IPS-NIHi7 (cell line): Measurements from ENCODE around the gene ZBTB21.
A peak's percentile ranks its signal among the peaks of the same experiment; 100 is the strongest.
"Not testable (repeated sequence)": the region's sequence is repeated elsewhere in the genome, so short reads cannot be mapped to it uniquely, and the experiment has no call there.

Source experiments
- DNase-seq: peaks from one replicate; pipeline ENCODE4 v3.0.0; 2012; ENCODE audit warnings: mixed read lengths; ENCODE audit errors: extremely low spot score

ZBTB21 gene

DNA sequence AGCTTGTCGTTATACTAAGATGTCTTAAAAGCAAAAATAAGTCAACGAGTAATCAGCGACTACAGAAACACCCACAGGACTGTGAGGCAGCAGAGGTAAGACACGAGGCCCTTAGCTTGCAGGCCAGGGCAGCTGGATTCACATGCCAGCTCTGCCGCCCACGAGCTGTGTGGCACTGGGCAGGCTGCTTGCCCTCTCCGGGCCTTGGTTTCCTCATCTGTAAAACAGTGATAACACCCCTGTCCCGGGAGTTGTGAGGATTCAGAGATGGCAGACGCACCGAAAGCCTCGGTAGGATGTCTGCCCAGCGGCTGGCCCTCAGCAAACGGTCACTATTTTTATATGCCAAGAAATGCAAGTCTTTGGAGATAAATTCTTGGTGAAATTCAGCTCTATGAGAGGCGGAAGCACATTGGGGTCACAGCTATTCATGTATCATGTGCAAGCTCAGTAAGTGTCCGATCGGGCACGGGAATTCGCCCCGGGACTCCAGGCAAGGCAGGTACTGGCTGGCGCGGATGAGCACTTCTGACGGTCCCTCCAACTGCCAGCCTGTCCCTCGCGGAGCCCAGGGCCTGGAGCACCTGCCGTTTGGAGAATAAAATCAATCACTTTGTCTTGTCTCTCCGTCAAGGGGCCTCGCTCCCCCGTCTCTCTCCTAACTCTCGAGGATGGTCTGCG lies 57.5 kb downstream of the ZBTB21 start:
- DNase-seq, result no peak

DNA sequence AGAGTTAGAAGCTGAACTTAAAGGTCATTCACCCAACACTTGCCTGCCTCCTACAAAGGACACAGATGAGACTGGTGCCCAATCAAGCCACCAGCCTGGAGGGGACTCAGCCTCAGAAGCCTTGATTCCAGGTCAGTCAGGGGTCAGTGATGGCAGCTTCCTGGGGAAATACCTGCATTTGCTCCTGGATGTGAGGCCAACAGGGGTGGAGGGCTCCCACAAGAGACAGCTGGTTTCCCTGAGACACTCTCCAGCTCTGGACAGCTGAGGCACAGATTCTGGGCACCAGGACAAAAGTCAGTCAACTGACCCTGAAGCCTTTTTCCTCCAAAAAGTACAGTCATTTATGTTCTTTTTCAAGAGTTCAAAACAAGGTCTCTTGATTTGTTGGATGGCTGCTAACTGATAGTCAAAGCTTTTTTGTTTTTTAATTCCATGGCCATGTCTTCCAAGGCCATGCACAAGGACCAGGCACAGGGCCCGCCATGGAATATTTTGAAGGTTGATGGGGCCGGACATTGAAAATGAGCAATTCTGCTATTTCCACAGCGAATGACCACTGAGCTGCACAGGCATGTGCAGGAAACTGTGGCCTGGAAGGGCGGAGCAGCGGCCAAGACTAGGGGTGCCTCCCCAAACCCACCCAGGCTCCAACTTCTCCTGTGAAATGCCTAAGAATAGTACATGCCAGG lies 58.1 kb downstream of the ZBTB21 start:
- DNase-seq, result no peak

GRCh38 chr21:41950941-41951351 lies 59.2 kb downstream of the ZBTB21 start:
- DNase-seq, result peak; percentile 38

DNA sequence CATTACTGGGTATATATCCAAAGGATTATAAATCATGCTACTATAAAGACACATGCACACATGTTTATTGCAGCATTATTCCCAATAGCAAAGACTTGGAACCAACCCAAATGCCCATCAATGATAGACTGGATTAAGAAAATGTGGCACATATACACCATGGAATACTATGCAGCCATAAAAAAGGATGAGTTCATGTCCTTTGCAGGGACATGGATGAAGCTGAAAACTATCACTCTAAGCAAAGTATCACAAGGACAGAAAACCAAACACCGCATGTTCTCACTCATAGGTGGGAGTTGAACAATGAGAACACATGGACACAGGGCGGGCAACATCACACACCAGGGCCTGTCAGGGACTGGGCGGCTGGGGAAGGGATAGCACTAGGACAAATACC lies 60.5 kb downstream of the ZBTB21 start:
- DNase-seq, result not testable (repeated sequence)

- DNase-seq, result no peak
Observed at GRCh38 chr21:41948901-41949300, 61.3 kb downstream of the ZBTB21 start.

- DNase-seq, result no peak
Observed at GRCh38 chr21:41948078-41948895, 61.9 kb downstream of the ZBTB21 start.

DNA sequence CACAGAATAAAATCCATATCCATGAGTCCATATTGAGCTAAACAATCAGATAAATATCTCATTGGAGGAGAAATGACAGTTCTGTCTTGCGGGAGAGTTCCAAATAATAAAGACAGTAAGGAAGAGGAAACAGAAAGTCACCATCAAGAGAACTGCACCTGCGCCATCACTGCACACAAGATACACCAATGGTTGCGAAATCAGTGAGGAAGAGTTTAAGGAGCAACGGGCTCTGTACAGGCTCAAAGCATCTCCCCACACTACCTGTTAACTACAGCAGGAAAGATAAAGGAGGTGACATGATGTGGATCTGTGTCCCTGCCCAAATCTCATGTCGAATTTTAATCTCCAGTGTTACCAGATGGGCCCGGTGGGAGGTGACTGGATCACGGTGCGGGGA lies 64.2 kb downstream of the ZBTB21 start:
- DNase-seq, result no peak

DNA sequence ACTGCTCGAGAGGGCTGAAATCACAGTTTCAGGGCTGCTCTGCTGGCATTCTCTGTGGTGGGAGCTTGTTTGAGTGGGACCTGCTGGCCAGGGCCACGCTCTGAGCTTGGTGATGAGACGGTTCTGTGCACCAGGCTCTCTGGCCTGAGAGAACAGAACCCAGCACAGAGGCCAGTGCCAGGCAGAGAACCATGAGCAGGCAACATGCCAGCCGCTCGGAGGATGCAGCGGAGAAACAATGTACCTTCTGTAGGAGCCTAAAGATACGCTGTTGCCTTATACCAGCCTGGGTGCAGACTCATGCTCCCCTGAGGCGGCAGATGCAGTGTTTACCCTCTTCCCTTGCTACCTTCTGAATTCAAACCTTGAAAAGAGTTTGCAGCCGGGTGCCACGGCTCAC lies 66.3 kb downstream of the ZBTB21 start:
- no peak for DNase-seq

GRCh38 chr21:41942457-41942856 lies 67.7 kb downstream of the ZBTB21 start:
- DNase-seq, result no peak

DNA sequence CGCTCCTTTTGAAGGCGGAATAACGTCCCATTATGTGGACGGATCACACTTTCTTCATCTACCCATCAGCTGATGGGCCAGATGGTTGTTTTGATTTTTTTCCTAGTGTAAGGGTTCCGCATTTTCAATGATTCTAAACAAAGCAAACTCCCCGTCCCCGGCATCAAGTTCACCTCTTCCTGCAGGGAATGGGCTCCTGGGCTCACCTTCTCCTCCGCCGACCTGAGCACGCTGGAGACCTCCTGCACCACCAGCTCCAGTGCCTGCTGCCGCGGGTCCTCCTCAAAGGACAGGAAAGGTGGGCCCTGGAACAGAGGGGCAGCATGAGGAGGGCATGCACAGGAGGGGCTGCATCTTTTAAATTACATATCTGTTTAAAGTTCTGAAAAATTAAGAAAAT lies 68.2 kb downstream of the ZBTB21 start:
- DNase-seq, result no peak

DNA sequence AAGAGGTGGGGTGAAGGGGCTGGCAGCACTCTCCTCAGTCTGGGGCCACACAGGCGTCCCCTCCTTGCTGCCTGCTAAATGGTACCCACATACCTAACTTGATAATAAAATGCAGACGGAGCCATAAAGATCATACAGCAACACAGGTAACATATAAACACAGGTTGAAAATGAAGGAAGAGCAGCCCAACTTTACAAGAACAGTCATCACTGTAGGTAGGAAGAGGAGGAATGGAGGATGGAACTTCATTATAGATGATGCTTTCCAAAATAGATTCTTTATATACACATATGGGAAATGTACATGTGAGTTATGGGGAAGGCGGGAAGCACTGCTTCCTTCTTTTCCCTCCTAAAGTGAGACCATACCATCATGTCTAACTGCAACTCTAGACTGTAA lies 69.7 kb downstream of the ZBTB21 start:
- DNase-seq, result no peak

GRCh38 chr21:41939391-41939790 lies 70.8 kb downstream of the ZBTB21 start:
- DNase-seq, result no peak
